SK-N-SH treated with all-trans-retinoic acid at 6 μM for 48 hours (cell line): ENCODE data around the gene TNNI3K.

Experiments
- CSDC2 ChIP-seq: fragments of 250-450 bp; sonication (Bioruptor Pico); IDR thresholded peaks from 2 replicates; pipeline ENCODE4 v1.5.0; 2020; ENCODE audit warnings: mild to moderate bottlenecking, moderate library complexity
- ISL1 ChIP-seq: fragments of 250-450 bp; sonication (Bioruptor Pico); IDR thresholded peaks from 2 replicates; pipeline ENCODE4 v2.1.2; 2022; ENCODE audit warnings: mild to moderate bottlenecking, moderate library complexity
- PATZ1 ChIP-seq: fragments of 250-450 bp; sonication (Bioruptor Pico); IDR thresholded peaks from 2 replicates; pipeline ENCODE4 v1.8.0; 2020; ENCODE audit warnings: mild to moderate bottlenecking, moderate library complexity, borderline replicate concordance
- PPARA ChIP-seq: fragments of 250-450 bp; sonication (Bioruptor Pico); IDR thresholded peaks from 2 replicates; pipeline ENCODE4 v1.5.0; 2020; ENCODE audit warnings: mild to moderate bottlenecking, borderline replicate concordance
- SNAI2 ChIP-seq: fragments of 250-450 bp; sonication (Bioruptor Pico); IDR thresholded peaks from 2 replicates; pipeline ENCODE4 v1.5.0; 2020; ENCODE audit warnings: mild to moderate bottlenecking, moderate library complexity
- TOX ChIP-seq: fragments of 250-450 bp; sonication (Bioruptor Pico); IDR thresholded peaks from 2 replicates; pipeline ENCODE4 v1.8.0; 2021; ENCODE audit warnings: mild to moderate bottlenecking, moderate library complexity, borderline replicate concordance
- TSHZ2 ChIP-seq: fragments of 250-450 bp; sonication (Bioruptor Pico); IDR thresholded peaks from 2 replicates; pipeline ENCODE4 v1.5.0; 2020; ENCODE audit warnings: mild to moderate bottlenecking, moderate library complexity
- TF ChIP-seq, protein P1 (sequence below): fragments of 250-450 bp; sonication (Bioruptor Pico); IDR thresholded peaks from 2 replicates; pipeline ENCODE4 v1.5.1; 2021; ENCODE audit warnings: mild to moderate bottlenecking, moderate library complexity

DNA sequence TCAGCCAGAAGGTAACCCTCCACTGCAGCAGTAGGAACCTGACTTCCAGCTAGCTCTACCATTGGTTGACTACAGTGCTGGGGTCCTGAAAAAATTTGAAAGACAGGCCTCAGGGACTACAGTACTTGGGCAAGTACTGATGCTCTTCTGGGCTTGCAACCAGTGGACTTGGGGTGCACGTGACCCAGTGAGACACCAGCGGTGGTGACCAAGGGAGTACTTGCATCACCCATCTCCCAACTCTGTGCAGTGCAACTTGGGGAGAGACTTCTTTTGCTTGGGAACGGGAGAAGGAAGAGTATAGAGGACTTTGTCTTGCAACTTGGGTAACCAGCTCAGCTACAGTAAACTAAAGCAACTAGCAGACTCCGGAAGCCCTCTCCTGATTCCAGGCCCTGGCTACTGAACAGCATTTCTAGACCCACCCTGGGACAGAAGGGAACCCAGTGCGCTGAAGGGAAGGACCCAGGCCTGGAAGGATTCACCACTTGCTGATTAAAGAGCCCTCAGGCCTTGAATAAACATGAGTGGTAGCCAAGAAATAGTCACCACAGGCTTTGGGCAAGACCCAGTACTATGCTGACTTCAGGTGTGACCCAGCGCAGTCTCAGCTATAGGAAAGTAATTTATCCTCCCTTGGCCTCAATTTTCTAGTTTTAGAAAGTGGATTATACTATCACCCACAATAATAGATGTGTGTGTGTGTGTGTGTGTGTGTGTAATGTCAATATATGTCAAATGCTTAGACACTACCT is 45.6 kb downstream of the TNNI3K start:
- TF ChIP-seq SNAI2 (no peak), PATZ1 (no peak), TOX (CRISPR knock-in tag) (no peak), TSHZ2 (no peak), PPARA (no peak), CSDC2 (CRISPR knock-in tag) (no peak), ISL1 (no peak)
- TF ChIP-seq, protein P1, sequence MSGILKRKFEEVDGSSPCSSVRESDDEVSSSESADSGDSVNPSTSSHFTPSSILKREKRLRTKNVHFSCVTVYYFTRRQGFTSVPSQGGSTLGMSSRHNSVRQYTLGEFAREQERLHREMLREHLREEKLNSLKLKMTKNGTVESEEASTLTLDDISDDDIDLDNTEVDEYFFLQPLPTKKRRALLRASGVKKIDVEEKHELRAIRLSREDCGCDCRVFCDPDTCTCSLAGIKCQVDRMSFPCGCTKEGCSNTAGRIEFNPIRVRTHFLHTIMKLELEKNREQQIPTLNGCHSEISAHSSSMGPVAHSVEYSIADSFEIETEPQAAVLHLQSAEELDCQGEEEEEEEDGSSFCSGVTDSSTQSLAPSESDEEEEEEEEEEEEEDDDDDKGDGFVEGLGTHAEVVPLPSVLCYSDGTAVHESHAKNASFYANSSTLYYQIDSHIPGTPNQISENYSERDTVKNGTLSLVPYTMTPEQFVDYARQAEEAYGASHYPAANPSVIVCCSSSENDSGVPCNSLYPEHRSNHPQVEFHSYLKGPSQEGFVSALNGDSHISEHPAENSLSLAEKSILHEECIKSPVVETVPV (CRISPR knock-in tag) = no peak
